ENCODE data around the gene MOB3B.

MOB3B gene

DNA sequence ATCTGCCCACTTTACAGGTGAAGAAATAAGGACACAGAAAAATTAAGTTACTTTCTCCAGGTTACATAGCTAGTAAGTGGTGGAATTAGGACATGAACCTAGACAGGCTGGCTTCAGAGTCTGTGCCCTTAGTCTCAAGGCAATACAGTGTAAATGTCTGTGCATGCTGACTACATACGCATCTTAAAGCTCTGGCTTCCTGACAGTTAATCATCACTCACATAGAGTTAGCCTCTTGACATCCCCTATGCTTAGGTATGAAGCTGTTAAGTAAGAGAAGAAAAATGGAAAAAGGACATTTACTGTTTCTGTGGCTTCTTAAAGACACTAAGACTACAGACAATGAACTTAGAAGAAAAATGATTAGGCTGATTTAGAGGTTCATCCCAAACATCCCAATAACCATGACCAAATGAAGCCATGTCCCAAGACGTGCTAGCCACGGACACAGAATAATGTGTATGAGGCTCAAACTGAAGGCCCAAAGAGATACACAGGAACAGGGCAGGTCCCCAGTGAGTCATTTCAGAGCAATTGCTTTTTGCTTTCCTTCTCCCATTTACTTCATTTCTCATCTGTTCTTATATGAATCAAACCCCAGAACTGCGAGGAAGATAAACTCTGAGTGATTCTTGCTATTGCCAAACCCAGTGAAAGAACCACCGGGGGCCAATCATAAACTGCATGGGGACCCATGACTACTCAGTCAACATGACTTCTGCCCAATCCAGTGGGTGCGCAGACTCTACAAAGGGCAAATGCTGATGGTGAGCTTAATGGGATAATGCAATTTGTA, 105.5 kb downstream of the MOB3B start:
- ChIA-PET CTCF (interaction anchor here (0.8 kb wide), 1 partner anchor 391 kb away, joined by 3 read pairs; no protein-coding TSS in a partner anchor), POLR2A (no interaction called here)
- TF ChIP-seq, protein P1, sequence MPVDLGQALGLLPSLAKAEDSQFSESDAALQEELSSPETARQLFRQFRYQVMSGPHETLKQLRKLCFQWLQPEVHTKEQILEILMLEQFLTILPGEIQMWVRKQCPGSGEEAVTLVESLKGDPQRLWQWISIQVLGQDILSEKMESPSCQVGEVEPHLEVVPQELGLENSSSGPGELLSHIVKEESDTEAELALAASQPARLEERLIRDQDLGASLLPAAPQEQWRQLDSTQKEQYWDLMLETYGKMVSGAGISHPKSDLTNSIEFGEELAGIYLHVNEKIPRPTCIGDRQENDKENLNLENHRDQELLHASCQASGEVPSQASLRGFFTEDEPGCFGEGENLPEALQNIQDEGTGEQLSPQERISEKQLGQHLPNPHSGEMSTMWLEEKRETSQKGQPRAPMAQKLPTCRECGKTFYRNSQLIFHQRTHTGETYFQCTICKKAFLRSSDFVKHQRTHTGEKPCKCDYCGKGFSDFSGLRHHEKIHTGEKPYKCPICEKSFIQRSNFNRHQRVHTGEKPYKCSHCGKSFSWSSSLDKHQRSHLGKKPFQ (tag by site-specific recombination; IDR thresholded peaks at IDR 0.05), result no peak
- TF ChIP-seq BCL11A (tag by site-specific recombination; IDR thresholded peaks at IDR 0.05; ENCODE audit: low read depth), result no peak
- no peak for TF ChIP-seq KLF9 (tag by site-specific recombination; IDR thresholded peaks at IDR 0.05; ENCODE audit: low read depth)
- no peak for TF ChIP-seq ZNF132 (tag by site-specific recombination; IDR thresholded peaks at IDR 0.05; ENCODE audit: borderline replicate concordance)
- no peak for TF ChIP-seq ZNF558 (tag by site-specific recombination; IDR thresholded peaks at IDR 0.05)
- no peak for TF ChIP-seq ZNF292 (tag by site-specific recombination; IDR thresholded peaks at IDR 0.05; ENCODE audit: borderline replicate concordance, low read depth)
- no peak for TF ChIP-seq ZNF202 (tag by site-specific recombination; IDR thresholded peaks at IDR 0.05; ENCODE audit: borderline replicate concordance)
- no peak for TF ChIP-seq ZBTB21 (tag by site-specific recombination; IDR thresholded peaks at IDR 0.05)
- TF ChIP-seq ZNF37A (tag by site-specific recombination; IDR thresholded peaks at IDR 0.05), result no peak
- no peak for TF ChIP-seq ZNF768 (tag by site-specific recombination; IDR thresholded peaks at IDR 0.05)
- no peak for TF ChIP-seq ZNF473 (tag by site-specific recombination; IDR thresholded peaks at IDR 0.05)
- no peak overlapping the region for H3K27ac ChIP-seq (ENCODE audit: extremely low read depth, low read depth, low read length)
- H3K4me1 ChIP-seq (ENCODE audit: control insufficient read depth, insufficient read depth, low read length), result peaks cover 14% of the 10 kb centered on the region; the same call in 1 of the 2 replicates
- H3K36me3 ChIP-seq (ENCODE audit: control insufficient read depth in 2 of 2, insufficient read depth in 1 of 2, low read length in 2 of 2), result no peaks in the 10 kb centered on the region
- no peaks in the 10 kb centered on the region for H3K9me3 ChIP-seq (ENCODE audit: control insufficient read depth, insufficient read depth, low read depth, low read length)
- H3K4me3 ChIP-seq (ENCODE audit: low read depth, low read length), result no peak overlapping the region

DNA sequence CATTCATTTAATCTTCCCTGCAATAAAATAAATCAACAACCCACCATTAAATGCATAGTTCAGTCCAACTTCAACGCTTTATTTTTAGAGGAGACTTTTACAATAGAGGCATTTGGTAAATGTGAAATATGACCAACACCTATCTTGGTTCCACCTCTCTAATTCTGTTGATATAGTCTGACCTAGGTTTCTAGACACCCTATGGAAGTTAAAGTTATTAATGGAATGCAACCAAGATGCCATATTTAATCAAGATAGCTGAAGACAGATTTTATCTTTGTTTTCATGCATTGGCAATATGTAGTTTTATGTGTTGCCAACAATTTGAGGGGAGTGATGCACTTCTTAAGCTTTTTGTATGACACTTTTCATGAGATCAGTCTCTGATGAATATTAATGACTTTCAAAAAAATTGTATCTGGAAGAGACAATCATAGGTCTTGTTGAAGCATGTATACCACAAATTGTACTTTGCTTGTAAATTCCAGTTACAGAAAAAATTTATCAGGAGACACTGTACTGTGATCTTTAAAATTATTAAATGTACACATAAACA, 107.3 kb downstream of the MOB3B start:
- POLR2A ChIA-PET, result no interaction called here
- Histone ChIP-seq H3K4me1 (ENCODE audit: control insufficient read depth, insufficient read depth, low read length) (peaks cover 14% of the 10 kb centered on the region; the same call in 1 of the 2 replicates), H3K9me3 (ENCODE audit: control insufficient read depth, insufficient read depth, low read depth, low read length) (no peaks in the 10 kb centered on the region), H3K36me3 (ENCODE audit: control insufficient read depth in 2 of 2, insufficient read depth in 1 of 2, low read length in 2 of 2) (no peaks in the 10 kb centered on the region), H3K27ac (ENCODE audit: extremely low read depth, low read depth, low read length) (no peak overlapping the region), H3K4me3 (ENCODE audit: low read depth, low read length) (no peak overlapping the region)
- TF ChIP-seq, protein P2, sequence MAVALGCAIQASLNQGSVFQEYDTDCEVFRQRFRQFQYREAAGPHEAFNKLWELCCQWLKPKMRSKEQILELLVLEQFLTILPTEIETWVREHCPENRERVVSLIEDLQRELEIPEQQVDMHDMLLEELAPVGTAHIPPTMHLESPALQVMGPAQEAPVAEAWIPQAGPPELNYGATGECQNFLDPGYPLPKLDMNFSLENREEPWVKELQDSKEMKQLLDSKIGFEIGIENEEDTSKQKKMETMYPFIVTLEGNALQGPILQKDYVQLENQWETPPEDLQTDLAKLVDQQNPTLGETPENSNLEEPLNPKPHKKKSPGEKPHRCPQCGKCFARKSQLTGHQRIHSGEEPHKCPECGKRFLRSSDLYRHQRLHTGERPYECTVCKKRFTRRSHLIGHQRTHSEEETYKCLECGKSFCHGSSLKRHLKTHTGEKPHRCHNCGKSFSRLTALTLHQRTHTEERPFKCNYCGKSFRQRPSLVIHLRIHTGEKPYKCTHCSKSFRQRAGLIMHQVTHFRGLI (tag by site-specific recombination; IDR thresholded peaks at IDR 0.05), result no peak
- TF ChIP-seq, protein P3, sequence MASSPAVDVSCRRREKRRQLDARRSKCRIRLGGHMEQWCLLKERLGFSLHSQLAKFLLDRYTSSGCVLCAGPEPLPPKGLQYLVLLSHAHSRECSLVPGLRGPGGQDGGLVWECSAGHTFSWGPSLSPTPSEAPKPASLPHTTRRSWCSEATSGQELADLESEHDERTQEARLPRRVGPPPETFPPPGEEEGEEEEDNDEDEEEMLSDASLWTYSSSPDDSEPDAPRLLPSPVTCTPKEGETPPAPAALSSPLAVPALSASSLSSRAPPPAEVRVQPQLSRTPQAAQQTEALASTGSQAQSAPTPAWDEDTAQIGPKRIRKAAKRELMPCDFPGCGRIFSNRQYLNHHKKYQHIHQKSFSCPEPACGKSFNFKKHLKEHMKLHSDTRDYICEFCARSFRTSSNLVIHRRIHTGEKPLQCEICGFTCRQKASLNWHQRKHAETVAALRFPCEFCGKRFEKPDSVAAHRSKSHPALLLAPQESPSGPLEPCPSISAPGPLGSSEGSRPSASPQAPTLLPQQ (tag by site-specific recombination; IDR thresholded peaks at IDR 0.05), result no peak
- TF ChIP-seq ZBTB8A (tag by site-specific recombination; IDR thresholded peaks at IDR 0.05), result no peak
- CTCF ChIA-PET, result interaction anchor here (0.7 to 1.1 kb wide), 2 partner anchors 40 to 107 kb away, joined by 3 to 4 read pairs; partner anchors contain the start of gene MOB3B

DNA sequence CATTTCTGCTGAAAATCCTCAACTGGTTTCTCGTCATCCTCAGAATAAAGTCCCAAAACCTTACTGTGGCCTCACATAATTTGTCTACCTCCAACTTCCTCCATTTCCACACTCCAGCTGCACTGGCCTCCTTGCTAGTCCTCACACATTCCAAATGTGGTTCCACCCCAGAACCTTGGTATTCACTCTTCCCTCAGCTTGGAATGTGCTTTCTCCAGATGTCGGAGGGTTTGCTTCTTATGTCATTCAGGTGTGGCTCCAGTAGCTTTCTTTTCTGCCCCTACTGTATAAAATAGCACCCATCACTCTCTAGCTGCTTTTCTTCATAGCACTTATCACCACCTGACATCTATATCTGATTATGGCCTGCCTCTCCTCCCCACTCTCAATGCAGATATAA, 108.0 kb downstream of the MOB3B start:
- POLR2A ChIA-PET, result no interaction called here
- no peak for TF ChIP-seq ZNF571 (tag by site-specific recombination; IDR thresholded peaks at IDR 0.05)
- TF ChIP-seq PRDM1 (tag by site-specific recombination; IDR thresholded peaks at IDR 0.05), result peak; percentile 73
- no peaks in the 10 kb centered on the region for H3K9me3 ChIP-seq (ENCODE audit: control insufficient read depth, insufficient read depth, low read depth, low read length)
- no peak overlapping the region for H3K4me3 ChIP-seq (ENCODE audit: low read depth, low read length)
- CTCF ChIA-PET, result no interaction called here
- peaks cover 11% of the 10 kb centered on the region; the same call in 1 of the 2 replicates for H3K4me1 ChIP-seq (ENCODE audit: control insufficient read depth, insufficient read depth, low read length)
- no peaks in the 10 kb centered on the region for H3K36me3 ChIP-seq (ENCODE audit: control insufficient read depth in 2 of 2, insufficient read depth in 1 of 2, low read length in 2 of 2)
- H3K27ac ChIP-seq (ENCODE audit: extremely low read depth, low read depth, low read length), result no peak overlapping the region; the same call in 1 of the 2 replicates

All from HEK293 (cell line).